Astrocyte (in vitro differentiated cells and primary cell): Measurements from ENCODE around the gene ERG. TPM values are rescaled to one million over a fixed set of nuclear protein-coding genes. Genes with fewer than 3 reads are reported as not detected.

Source experiments
- DNase-seq: peaks from one replicate; pipeline ENCODE4 v3.0.0-alpha.2; 2010; ENCODE audit warnings: low read depth
- FAIRE-seq: peaks from 2 replicates; lab custom pipeline; 2011; peaks lifted over from hg19 to GRCh38; lab: Jason Lieb, UNC
- H2AFZ ChIP-seq: 2 replicates; pipeline ENCODE4 v1.6.0; 2012; ENCODE audit warnings: low read depth, low read length, inconsistent platforms
- H3K27ac ChIP-seq: 2 replicates; pipeline ENCODE4 v1.5.1; 2011; ENCODE audit warnings: low read depth, low read length, inconsistent platforms
- H3K27me3 ChIP-seq: 2 replicates; pipeline ENCODE4 v1.6.0; 2011; ENCODE audit warnings: low read length, inconsistent platforms; ENCODE audit not compliant: insufficient read depth
- H3K36me3 ChIP-seq: 2 replicates; pipeline ENCODE4 v1.5.1; 2011; ENCODE audit warnings: low read length, inconsistent platforms; ENCODE audit not compliant: insufficient read depth
- H3K4me1 ChIP-seq: 2 replicates; pipeline ENCODE4 v1.5.1; 2011; ENCODE audit warnings: low read length, inconsistent platforms; ENCODE audit not compliant: insufficient read depth
- H3K4me2 ChIP-seq: 2 replicates; pipeline ENCODE4 v1.6.0; 2012; ENCODE audit warnings: low read length, inconsistent platforms
- H3K4me3 ChIP-seq: 2 replicates; pipeline ENCODE4 v1.5.1; 2011; ENCODE audit warnings: low read depth, mild to moderate bottlenecking, low read length, inconsistent platforms; ENCODE audit not compliant: insufficient read depth
- H3K79me2 ChIP-seq: 2 replicates; pipeline ENCODE4 v1.6.0; 2012; ENCODE audit warnings: mild to moderate bottlenecking, low read length, inconsistent platforms; ENCODE audit not compliant: insufficient read depth
- H3K9ac ChIP-seq: 2 replicates; pipeline ENCODE4 v1.6.0; 2012; ENCODE audit warnings: mild to moderate bottlenecking, low read length, inconsistent platforms
- H3K9me3 ChIP-seq: 2 replicates; pipeline ENCODE4 v1.5.1; 2012; ENCODE audit warnings: low read depth, mild to moderate bottlenecking, low read length, inconsistent platforms; ENCODE audit not compliant: insufficient read depth
- H4K20me1 ChIP-seq: 2 replicates; pipeline ENCODE4 v1.6.0; 2012; ENCODE audit warnings: low read length, inconsistent platforms; ENCODE audit not compliant: insufficient read depth
- H3K27ac Mint-ChIP-seq: one replicate; pipeline ENCODE4 v1.8.0; 2021; ENCODE audit warnings: mild to moderate bottlenecking, mixed read lengths; ENCODE audit not compliant: unreplicated experiment
- H3K27me3 Mint-ChIP-seq: one replicate; pipeline ENCODE4 v1.8.0; 2021; ENCODE audit warnings: low read depth, mixed read lengths; ENCODE audit not compliant: unreplicated experiment
- H3K36me3 Mint-ChIP-seq: one replicate; pipeline ENCODE4 v1.8.0; 2021; ENCODE audit warnings: low read depth, mixed read lengths; ENCODE audit not compliant: unreplicated experiment
- H3K4me1 Mint-ChIP-seq: one replicate; pipeline ENCODE4 v1.8.0; 2021; ENCODE audit warnings: low read depth, mixed read lengths; ENCODE audit not compliant: unreplicated experiment
- H3K4me3 Mint-ChIP-seq: one replicate; pipeline ENCODE4 v1.8.0; 2021; ENCODE audit warnings: mild to moderate bottlenecking, moderate library complexity, mixed read lengths; ENCODE audit not compliant: unreplicated experiment
- H3K9me3 Mint-ChIP-seq: one replicate; pipeline ENCODE4 v1.8.0; 2021; ENCODE audit warnings: mild to moderate bottlenecking, mixed read lengths; ENCODE audit not compliant: unreplicated experiment
- CTCF ChIP-seq: IDR thresholded peaks from 2 replicates; pipeline ENCODE4 v1.5.1; 2011; ENCODE audit warnings: low read depth, mild to moderate bottlenecking, inconsistent platforms, low read length, moderate library complexity; ENCODE audit not compliant: insufficient read depth
- EZH2 ChIP-seq: IDR thresholded peaks from 2 replicates; pipeline ENCODE4 v1.6.1; 2012; ENCODE audit warnings: mild to moderate bottlenecking, low read length, inconsistent platforms; ENCODE audit not compliant: insufficient read depth
- total RNA-seq: library from RNA; stranded (reverse); gene quantifications from 2 replicates; pipeline ENCODE4 v1.2.1, GENCODE V29; 2021

Gene ERG
- total RNA-seq, 1 donor from 2014 or later = 0.84 TPM

DNA sequence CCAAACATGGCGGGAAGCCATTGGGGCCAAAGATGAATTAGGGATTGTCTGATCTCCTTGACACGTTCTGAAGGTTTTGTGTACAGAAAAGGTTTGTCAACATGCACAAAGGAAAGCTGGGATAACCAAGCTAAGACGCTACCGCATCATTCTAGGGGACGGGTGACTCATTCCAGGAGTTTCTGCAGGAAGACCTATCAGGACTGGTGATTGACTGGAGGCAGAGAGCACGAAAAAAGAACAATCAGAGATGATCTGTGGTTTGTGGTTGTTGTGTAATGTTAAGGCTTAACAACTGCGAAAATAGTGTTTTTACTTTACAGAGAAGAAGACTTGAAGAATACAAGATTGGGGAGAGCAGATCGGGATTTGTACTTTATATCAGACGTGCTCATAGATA is 22.2 kb upstream of the ERG start:
- H3K36me3 Mint-ChIP-seq = no peaks in the 10 kb centered on the region
- Histone ChIP-seq H3K9me3 (no peaks in the 10 kb centered on the region), H3K4me1 (no peaks in the 10 kb centered on the region), H3K79me2 (no peaks in the 10 kb centered on the region), H3K36me3 (no peaks in the 10 kb centered on the region), H3K9ac (no peak overlapping the region), H3K27me3 (peaks cover 13% of the 10 kb centered on the region), H2AFZ (no peak overlapping the region), H4K20me1 (no peaks in the 10 kb centered on the region), H3K4me2 (no peak overlapping the region), H3K4me3 (no peak overlapping the region), H3K27ac (no peak overlapping the region)
- FAIRE-seq = no peak
- no peaks in the 10 kb centered on the region for H3K27me3 Mint-ChIP-seq
- no peak overlapping the region for H3K4me3 Mint-ChIP-seq
- no peak overlapping the region for H3K27ac Mint-ChIP-seq
- TF ChIP-seq CTCF = no peak
- no peak for TF ChIP-seq EZH2
- DNase-seq = no peak
- H3K4me1 Mint-ChIP-seq = peaks cover 6% of the 10 kb centered on the region
- H3K9me3 Mint-ChIP-seq = peaks cover 2% of the 10 kb centered on the region

DNA sequence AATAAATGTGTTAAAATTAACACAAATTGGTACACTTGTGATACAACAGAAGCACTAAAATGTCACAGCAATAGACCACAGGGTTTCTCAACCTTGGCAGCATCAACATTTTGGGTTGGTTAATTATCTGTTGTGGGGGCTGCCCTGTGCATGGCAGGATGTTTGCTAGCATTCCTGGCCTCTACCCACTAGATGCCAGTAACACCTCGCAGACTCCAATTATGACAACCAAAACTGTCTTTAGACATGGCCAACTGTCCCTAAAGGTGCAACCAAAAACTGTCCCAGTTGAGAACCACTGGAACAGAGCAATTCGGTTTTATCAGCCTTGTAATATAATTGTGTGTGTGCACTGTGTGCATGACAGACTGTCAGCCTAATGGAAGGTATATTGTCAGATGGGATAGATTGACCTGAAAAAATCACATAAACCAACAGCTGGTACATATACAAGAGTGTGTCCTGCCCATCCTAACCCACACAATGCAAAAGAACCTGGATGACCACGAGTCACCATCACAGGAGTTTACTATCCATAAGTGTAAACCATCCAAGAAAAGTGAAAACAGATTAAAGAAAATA is 13.5 kb upstream of the ERG start:
- peaks cover 2% of the 10 kb centered on the region for H3K9me3 Mint-ChIP-seq
- Histone ChIP-seq H3K9ac (no peak overlapping the region), H3K36me3 (no peaks in the 10 kb centered on the region), H3K9me3 (no peaks in the 10 kb centered on the region), H3K4me3 (no peak overlapping the region), H2AFZ (no peak overlapping the region), H3K4me1 (peaks cover 4% of the 10 kb centered on the region), H4K20me1 (no peaks in the 10 kb centered on the region), H3K27ac (no peak overlapping the region), H3K4me2 (no peak overlapping the region), H3K79me2 (no peaks in the 10 kb centered on the region), H3K27me3 (no peaks in the 10 kb centered on the region)
- no peak for FAIRE-seq
- peaks cover 12% of the 10 kb centered on the region for H3K27me3 Mint-ChIP-seq
- no peaks in the 10 kb centered on the region for H3K4me1 Mint-ChIP-seq
- H3K4me3 Mint-ChIP-seq = no peak overlapping the region
- no peak for DNase-seq
- no peak for TF ChIP-seq EZH2
- no peak for TF ChIP-seq CTCF
- H3K27ac Mint-ChIP-seq = no peak overlapping the region
- H3K36me3 Mint-ChIP-seq = no peaks in the 10 kb centered on the region

DNA sequence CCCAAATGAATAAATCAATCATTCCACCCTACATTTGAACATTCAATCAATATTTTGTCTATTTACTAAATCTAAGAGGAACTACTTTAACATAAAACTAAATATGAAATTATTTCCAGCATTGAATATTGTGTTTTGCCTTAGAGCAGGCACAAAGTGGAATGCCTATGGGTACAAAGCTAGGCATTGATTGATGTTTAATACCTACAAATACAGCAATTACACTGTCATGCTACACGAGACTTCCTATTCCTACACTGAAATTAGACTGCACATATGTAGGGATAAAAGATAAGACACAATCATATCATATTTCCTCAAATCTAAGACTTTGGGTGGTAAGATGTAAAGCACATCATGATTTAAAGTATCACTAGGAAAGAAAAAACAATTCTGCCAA is 12.9 kb upstream of the ERG start:
- Histone ChIP-seq H3K36me3 (no peaks in the 10 kb centered on the region), H3K4me3 (no peak overlapping the region), H3K4me1 (peaks cover 6% of the 10 kb centered on the region), H3K9me3 (no peaks in the 10 kb centered on the region), H3K4me2 (no peak overlapping the region), H3K79me2 (no peaks in the 10 kb centered on the region), H3K27ac (no peak overlapping the region), H4K20me1 (no peaks in the 10 kb centered on the region), H3K9ac (no peak overlapping the region), H2AFZ (no peak overlapping the region), H3K27me3 (no peaks in the 10 kb centered on the region)
- H3K27me3 Mint-ChIP-seq = peaks cover 12% of the 10 kb centered on the region
- DNase-seq = no peak
- peaks cover 2% of the 10 kb centered on the region for H3K9me3 Mint-ChIP-seq
- no peak overlapping the region for H3K4me3 Mint-ChIP-seq
- H3K27ac Mint-ChIP-seq = no peak overlapping the region
- FAIRE-seq = no peak
- TF ChIP-seq CTCF (no peak), EZH2 (no peak)
- no peaks in the 10 kb centered on the region for H3K4me1 Mint-ChIP-seq
- no peaks in the 10 kb centered on the region for H3K36me3 Mint-ChIP-seq
